GM18505 (cell line): ENCODE measurements around the gene LTBP1.

Experiments used
- ATAC-seq: cut with Tn5 transposase; IDR thresholded peaks from one replicate; pipeline ENCODE4 v1.9.1; 2021; ENCODE audit not compliant: unreplicated experiment
- POLR2A ChIP-seq: IDR thresholded peaks from 4 replicates; pipeline ENCODE4 v1.6.1; 2011; ENCODE audit warnings: borderline replicate concordance; ENCODE audit not compliant: insufficient read depth, insufficient read length; ENCODE audit errors: extremely low read depth

The LTBP1 gene

GRCh38 chr2:33133454-33133952 is 186.8 kb downstream of the LTBP1 start:
- TF ChIP-seq POLR2A, result no peak
- no peak for ATAC-seq

- no peak for ATAC-seq
Observed at GRCh38 chr2:33134086-33134771, 187.5 kb downstream of the LTBP1 start.

DNA sequence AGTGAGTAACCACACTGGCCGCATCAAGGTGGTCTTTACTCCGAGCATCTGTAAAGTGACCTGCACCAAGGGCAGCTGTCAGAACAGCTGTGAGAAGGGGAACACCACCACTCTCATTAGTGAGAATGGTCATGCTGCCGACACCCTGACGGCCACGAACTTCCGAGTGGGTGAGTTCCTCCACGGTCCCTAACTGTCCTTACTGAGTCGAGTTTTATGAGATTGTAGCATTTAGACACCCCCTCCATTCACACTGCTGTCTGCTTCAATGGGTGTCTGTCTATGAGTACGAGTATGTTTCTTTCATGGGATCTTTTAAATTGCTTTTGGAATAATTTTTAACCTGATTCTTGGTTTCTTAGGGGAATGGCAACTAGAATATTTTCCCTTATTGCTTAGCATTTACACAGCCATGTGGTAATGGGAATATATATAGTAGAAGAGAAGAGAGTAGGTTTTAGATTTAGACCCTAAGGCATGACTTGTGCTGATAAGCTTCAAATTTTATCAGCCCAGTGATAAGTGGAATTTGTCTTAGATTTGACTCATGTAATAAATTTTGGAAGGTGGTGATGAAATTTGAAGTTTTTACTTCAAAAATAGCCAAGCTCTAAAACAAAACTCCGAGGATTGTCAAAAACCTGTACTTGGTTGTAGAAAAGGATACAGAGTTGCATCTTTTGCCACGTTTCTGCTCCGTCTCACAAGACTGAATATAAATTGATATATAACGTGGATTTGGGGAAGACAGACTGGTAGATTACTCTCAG is 188.2 kb downstream of the LTBP1 start:
- ATAC-seq, result no peak
- TF ChIP-seq POLR2A, result no peak

More at GRCh38 chr2:33134086-33134771, 187.5 kb downstream of the LTBP1 start:
- TF ChIP-seq POLR2A, result no peak

DNA sequence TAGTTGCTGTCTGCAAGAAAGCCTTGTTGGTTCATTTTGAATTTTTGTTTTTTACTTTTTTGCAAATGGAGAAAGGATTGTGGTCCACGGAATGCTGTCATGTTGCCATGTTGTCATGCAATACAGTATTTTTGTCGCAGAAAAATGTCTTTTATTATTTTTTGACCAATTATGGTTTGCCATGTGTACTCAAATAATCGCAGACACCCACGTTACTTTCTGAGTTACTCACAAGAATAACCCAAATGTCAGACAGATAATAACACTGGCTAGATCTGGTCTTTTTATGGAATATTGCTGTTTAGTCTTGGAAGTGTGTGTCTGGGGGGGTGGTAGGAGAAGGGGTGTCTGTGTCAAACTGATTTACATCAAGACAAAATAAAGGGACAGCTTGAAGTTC is 188.9 kb downstream of the LTBP1 start:
- TF ChIP-seq POLR2A, result no peak
- ATAC-seq, result no peak

DNA sequence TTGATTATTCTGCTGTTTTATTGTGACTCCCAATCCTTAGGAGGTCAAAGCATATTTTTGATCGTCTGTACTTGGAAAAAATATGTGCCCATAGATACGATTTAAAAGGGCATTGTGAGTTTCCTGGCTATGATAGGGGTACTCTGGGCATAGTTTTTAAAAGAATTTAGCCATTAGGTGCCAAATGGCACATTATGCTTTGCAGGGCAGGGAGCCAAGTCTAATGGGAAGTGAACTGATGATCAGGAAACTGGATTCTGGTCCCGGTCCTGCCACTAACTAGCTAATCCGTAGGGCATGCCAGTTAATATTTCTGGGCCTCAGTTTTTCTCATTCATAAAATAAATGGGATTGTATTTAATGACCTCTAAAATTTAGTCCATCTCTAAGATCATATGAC is 189.3 kb downstream of the LTBP1 start:
- TF ChIP-seq POLR2A, result no peak
- no peak for ATAC-seq

GRCh38 chr2:33136566-33136965 is 189.8 kb downstream of the LTBP1 start:
- no peak for TF ChIP-seq POLR2A
- ATAC-seq, result no peak

- no peak for ATAC-seq
- TF ChIP-seq POLR2A, result no peak
Observed at GRCh38 chr2:33137331-33137730, 190.6 kb downstream of the LTBP1 start.

DNA sequence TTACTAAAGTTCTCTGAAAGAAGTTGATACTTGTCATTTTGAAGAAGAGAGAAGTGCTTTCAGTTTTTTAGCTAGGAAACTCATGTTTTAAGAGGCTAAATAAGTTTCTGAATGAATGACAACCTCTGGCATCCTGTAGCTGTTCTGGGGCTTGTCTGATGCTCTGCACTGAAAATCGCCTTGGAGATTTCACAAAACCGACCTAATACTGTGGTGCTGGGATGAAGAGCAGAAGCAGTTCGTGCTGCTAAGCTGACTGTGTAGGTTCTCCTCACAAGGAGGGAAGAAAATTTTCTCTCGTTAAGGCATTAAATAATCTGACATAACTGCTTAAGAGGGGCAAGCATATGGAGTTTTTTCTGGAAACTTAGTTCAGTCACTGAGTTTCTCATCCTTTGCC is 193.2 kb downstream of the LTBP1 start:
- no peak for TF ChIP-seq POLR2A
- no peak for ATAC-seq

DNA sequence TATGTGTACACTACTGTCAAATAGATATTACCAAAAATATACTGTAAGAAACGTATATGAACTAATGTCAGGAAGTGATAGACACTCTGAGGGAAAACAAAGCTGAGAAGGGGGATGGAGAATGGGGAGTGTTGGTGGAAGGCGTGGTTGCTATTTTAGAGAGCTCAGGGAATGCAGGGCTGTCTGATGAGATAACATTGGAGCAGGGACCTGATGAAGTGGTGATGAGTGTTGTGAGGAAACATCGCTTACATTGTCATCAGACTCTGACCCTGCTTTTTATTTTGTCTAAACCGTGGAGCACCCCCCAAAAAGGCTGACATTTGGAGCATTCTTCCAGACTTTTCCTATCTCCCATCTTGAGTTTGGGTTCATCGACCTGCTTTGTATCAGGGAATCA is 194.7 kb downstream of the LTBP1 start:
- no peak for ATAC-seq
- TF ChIP-seq POLR2A, result no peak

- no peak for TF ChIP-seq POLR2A
- ATAC-seq, result no peak
Observed at GRCh38 chr2:33142810-33143209, 196.1 kb downstream of the LTBP1 start.

GRCh38 chr2:33144243-33144642 is 197.5 kb downstream of the LTBP1 start:
- ATAC-seq, result no peak
- TF ChIP-seq POLR2A, result no peak

- no peak for TF ChIP-seq POLR2A
- no peak for ATAC-seq
Observed at GRCh38 chr2:33145459-33145858, 198.7 kb downstream of the LTBP1 start.

GRCh38 chr2:33146102-33146501 is 199.3 kb downstream of the LTBP1 start:
- TF ChIP-seq POLR2A, result no peak
- no peak for ATAC-seq

DNA sequence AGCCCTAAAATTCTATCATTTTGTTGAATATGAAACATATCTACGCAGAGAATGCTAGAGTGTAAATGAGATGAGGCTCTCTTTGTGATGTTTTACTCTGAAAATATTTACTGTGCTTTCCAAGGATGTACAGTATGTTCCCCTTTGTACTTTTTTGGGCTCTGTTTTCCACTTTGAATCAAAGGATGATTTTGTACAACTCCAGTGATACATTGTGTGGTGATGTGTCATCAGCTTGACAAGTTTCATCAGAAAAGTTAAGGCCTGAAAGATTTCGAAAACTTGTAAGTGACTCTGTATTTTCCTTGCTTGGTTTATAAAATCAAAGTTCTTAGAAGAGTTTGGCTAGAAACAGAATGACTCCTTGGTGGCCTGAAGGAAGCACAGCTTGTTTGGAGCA is 206.3 kb downstream of the LTBP1 start:
- no peak for ATAC-seq
- TF ChIP-seq POLR2A, result no peak
